Measurements from ENCODE around the gene STOML1.

STOML1 gene

DNA sequence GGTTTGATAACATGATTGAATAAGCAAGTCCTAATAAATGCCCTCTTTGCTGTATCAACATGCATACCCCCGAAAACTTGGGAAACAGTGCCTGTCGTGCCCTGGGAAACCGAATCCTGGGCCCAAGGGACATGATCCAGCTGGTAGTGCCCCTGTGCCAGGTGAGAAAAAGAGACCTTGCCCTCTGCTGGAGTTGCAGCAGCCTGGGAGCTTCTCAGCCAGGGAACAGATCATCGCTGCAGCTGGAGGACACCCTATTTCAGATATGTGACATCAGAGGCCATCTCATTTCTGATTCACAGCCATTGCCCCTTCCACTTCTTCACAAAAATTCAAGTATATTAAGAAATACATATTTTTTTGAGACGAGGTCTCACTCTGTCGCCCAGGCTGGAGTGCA lies 32.3 kb downstream of the STOML1 start:
- DNase-seq, result no peak

DNA sequence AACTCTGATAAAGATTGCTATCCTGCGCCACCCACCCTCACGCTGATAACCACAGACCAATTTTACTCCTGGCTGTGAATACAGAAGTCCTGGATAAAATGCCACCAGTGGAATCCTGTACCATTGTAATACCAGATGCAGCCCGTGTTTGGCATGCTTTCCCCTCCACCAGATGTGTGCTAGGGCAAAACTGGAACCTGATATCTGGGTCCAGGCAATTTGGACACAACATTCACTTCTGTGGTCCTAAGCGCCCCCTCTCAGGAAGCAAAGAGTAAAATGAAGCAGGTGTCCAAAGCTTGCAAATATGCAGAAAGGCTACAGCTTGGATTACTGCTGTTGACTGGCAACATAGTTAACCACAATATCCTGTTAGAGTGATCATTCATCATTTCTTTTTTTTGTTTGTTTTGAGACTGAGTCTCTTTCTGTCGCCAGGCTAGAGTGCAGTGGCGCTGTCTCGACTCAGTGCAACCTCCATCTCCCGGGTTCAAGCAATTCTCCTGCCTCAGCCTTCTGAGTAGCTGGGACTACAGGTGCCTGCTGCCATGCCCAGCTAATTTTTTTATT lies 33.0 kb downstream of the STOML1 start:
- DNase-seq, result peak; percentile 46

DNA sequence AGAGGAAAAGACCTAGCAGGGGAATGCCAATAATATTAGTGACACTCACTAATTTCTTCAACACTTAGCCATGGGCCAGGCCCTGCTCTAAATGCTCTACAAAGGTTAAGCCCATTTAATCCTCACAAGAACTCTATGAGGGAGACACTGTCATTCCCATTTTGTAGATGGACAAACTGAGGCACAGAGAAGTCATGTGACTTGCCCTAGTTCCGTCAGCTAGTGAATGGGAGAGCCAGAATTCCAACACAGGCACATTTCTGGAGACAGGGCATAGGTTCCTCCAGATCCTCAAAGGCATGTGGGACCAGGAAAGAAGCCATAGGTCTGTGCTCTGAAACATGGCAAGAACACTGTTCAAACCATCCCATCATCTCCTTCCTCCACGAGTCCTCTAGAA lies 34.3 kb downstream of the STOML1 start:
- no peak for DNase-seq

DNA sequence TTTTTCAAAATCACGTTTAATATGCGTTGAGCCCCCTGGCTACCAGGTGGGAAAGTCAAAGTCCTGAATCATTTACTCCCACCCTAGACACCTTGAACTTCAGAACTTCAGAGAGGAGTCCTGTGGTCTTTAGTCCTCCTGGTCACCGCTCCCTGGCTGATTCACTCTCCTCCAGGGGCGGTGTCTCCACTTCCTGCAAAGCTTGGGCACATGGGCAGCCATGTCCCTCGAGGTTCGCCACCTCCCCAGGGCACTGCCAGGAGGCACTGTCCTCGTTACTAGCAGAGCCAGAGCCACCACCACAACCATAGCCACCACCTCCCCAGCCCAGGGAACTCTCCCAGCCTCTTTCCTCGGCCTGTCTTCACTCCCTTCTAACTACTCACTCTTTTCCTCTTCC lies 34.8 kb downstream of the STOML1 start:
- no peak for DNase-seq

DNA sequence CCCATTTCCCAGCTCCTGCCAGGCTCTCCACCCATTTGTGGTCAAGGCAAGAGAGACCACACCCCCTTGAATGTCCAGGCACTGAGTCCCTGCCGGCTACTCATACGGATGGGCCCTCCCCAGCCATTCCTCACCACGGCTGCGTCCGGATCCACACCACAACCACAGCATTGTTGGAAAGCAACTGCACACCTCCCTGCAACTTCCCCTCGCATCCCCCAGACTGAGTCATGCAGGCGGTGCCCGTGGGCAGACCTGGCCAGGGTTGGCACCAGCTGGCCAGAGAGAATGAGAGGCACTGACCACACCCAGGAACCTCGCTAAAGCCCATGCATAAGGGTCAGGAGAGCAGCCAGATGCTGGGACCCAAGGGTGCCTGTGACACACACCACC lies 35.4 kb downstream of the STOML1 start:
- DNase-seq, result peak; percentile 93

DNA sequence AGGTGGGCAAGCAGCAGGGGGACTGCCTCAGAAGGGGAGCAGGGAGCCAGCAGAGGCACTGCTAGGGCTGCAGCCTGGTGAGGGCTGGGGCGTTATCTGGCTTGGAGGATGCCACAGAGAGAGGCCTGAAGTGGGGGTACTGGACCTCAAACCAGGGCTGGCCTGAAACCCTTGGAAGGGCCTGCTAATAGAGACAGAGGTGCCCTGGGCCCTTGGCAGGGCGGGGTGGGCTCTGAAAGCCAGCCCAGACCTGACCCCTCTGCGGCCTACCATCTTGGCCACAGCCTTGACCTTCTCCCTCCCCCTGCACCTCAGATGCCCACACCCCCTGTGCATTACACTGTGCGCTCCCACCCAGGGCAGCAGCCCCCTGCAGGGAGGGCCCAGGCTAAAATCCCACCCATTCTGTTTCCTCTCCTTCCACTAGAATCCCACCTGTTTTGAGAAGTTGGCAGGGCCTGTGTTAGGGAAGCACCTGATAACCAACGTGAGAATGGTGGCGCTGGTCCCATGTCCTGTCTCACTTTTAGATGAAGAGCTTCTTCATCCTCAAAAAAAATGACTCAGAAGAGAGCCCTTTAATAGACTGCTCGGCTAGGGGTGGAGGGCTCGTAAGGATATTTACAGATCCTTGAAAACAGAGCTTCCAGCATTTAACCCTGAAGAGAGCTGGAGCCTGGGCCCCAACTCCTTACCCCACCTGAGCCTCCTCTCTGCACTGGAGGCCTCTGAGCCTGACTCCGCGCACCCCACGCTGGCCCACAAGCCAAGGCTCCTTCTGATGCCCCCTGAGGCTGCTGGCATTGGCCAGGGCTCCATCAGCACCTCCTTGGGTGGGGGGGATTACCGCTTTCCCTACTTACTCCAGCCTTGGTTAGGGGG lies 36.0 kb downstream of the STOML1 start:
- DNase-seq, result no peak

DNA sequence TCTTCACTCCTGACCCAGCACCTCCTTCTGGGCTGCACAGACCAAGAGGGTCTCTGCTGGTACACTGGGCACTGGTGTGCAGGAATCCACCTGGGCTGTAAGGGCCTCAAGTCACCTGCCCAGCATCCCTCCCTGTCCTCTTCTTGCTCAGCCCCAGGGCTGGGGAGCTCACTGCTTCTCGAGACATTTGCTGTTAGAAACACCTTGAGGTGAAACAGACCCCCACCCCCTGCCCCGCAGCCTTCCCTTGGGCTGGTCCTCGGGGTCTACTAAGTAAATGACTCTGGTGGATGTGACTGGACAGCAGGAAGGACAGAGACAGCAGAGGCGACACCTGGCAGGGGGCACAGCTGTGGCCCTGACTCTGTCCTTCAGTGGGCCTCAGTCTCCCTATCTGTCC lies 36.8 kb downstream of the STOML1 start:
- no peak for DNase-seq

DNA sequence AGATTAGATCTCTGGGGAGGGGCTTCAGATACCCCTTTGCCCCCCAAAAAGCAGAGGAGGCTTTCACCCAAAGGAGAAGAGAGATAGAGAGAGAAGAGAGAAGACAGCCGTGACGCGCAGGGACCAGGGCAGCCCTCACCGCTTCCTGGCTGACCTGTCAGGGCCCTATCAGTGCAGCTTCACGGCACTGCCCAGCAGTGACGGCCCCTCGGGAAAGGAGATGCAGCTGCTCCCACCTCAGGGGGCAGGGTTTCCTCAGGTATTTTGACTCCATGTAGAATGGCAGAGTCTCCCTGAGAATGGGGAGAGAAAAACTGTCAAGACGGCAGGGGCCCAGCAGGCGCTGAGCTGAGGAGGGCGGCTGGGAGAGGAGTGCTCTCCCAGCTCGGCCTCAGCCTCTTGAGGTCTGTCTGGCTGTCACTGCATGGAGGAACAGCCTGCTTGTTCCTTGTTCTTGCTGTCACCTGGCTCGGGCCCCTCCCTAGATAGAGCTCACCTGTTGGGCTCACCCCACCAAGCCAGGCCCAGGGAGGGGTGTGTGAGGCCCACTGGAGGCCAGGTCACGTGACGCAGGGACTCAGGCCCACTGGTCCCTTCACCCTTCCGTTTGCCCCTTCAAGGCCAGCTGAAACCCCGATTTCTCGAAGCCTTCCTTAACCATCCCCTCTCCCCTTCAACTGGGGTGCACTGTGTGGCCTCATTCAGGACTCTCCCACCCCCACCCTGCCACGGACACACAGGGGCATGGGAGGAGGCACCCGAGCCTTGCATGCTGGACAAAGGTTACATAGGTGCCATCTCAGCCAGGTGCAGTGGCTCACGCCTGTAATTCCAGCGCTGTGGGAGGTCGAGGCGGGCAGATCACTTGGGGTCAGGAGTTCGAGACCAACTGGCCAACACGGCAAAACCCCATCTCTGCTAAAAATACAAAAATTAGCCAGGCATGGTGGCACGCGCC lies 37.6 kb downstream of the STOML1 start:
- DNase-seq, result no peak

DNA sequence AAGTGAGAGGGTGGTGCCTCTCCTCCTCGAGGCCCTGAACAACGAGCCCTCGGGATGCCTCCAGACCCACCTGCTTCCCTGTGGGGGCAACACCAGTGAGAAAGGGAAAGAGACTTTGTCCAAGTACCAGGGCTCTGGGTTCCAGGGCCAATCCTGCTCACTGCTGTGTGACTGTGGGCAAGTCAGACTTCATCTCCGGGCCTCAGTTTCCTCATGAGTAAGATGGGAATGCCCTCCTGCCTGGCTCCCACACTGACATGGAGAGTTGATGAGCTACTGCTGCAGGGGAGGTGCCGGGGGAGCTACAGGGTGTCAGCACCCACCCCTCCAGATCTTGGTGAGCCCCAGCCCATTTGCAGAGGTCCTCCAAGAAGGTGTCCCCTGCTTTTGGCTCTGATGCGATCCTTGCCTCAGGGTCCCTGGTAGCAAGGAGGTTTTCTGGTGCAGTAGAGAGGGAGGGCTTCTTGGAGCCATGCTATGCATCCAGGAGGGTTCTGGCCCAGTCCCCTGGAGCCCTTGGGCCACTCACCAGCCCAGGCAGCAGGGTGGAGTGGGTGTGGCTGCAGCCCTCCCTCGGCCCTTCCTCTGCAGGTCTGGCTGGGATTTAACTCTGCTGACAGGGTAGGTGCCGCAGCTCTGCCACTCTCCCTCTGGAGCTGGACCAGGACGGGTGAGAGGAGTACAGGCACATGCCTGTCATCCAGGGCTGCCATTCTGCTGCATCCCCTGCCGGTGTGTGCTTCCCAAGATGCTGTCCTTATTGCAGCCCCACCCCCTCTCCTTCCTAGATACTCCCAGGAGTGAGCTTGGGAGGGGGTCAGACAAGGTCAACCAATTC lies 39.0 kb downstream of the STOML1 start:
- no peak for DNase-seq

DNA sequence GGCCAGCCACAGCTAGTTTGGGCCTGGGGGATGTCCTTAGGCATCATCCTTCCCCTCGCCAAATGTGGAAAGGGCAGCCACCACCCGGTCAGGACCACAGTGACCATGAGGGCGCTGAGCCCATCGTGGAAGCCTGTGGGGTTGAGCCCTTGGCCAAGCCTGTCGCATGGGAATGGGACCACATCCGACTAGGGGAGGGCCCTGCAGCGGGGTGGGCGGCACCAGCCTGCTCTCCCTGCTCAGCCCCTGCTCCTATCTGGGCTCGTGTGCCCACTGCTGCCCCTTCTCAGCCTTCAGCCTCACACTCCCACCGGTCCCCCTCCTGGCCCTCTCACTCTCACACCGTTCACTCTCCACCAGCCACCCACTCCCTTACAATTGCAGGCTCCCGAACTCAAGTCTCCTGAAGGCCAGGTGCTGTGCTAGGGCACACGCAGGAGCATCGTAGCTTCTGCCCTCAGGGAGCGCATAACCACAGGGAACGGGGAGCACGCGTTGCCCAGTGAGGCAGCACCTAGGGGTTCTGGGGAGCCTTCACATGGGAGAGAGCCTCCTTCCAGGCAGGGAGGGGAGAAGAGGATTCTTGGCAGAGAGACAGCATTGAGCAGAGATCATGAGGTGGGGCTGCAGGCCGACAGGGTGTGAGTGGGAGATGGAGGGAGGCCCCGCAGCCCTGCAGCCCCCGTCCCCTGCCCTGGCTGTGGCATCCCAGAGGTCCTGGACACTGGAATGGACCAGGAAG lies 39.8 kb downstream of the STOML1 start:
- DNase-seq, result no peak

DNA sequence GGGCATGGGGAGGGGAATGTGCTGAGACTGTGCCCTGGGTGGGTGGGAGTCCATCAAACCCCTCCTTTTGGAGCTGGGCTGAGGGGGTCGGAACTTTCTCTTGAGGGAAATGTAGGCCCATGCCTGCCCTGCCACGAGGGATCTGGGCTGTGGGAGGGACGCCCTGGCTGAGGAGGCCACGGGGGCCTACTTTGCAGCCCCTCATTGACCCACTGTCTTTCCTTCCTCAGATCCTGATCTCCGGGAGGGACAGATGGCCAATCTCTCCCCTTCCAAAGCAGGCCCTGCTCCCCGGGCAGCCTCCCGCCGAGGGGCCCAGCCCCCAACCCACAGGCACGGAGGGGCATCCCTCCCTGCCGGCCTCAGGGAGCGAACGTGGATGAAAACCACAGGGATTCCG lies 40.5 kb downstream of the STOML1 start:
- no peak for DNase-seq

DNA sequence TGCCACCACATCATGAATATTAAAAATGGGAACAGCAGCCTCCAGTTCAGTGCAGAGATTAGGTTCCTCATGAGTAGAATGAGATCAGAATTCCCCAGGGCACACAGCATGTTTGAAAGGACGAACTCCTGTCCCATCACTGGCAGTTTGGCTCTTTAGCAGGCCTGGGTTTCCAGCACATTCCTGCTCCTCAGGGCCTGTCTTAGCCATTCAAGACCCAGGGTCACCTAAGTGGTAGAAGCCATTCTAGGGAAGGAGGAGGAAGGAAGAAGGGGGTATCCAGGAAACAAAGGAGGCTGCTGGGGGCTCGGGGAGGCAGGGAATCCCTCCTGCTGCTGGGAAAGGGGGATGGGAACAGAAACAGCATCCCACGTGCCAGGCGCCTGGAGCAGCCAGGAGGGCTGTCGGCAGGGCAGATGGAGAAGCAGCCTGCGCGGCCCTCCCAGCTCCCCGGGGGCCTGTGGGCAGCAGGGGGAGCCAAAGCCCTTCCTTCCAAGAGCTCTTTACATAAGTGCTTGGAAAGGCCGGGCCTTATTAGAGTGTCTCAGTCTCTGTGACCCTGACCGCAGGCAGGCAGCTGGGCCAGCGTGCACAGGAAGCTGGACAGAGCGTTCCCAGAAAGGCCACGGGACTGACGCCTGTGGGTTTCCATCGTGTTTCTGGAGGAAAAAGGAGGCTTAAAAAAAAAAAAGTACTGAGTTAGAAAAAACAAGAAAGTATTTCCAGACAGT lies 41.1 kb downstream of the STOML1 start:
- DNase-seq, result peak; percentile 96

DNA sequence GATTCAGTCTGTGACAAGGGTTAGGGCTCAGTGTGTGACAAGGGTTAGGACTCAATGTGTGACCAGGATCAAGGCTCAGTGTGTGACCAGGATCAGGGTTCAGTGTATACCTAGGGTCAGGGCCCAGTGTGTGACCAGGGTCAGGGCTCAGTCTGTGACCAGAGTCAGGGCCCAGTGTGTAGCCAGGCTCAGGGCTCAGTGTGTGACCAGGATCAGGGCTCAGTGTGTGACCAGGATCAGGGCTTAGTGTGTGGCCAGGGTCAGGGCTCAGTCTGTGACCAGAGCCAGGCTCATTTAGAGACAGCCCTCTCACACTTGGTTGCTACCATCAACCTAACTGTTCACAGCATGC lies 41.6 kb downstream of the STOML1 start:
- no peak for DNase-seq

DNA sequence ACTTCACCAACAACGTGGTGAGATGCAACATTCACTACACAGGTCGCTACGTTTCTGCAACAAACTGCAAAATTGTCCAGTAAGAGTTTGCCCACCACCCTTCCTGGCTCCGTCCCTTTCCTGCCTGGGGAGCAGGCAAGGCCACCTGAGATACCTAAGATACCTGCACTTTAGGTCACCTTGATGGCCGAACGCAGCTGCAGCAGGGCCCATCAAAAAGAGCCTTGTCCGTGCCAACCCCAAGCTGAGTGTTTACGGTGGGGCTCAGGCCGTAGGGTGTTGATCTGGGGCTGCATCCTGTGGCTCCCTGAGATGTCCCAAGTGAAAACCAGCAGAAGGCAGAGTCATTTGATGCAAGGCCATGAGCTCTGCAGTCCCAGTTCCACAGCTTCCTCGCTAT lies 42.6 kb downstream of the STOML1 start:
- DNase-seq, result no peak

DNA sequence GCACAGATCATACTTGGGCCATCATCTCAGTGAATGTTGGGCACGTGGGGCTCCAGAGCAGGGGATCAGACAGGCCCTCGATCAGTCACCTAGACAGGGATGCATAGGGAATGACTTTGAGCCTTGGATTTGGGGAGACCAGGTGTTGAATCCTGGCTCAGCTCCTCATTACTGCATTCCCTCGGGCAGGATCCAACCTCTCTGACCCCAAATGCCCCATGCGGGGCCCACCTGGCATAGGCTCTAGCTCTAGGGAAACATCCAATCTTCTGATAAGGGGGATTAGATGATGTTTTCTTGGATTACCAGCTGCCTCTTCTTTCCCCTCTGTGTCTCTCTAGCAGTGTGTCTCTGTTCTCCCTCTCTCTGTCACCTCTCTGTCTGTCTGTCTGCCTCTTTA lies 43.1 kb downstream of the STOML1 start:
- no peak for DNase-seq

DNA sequence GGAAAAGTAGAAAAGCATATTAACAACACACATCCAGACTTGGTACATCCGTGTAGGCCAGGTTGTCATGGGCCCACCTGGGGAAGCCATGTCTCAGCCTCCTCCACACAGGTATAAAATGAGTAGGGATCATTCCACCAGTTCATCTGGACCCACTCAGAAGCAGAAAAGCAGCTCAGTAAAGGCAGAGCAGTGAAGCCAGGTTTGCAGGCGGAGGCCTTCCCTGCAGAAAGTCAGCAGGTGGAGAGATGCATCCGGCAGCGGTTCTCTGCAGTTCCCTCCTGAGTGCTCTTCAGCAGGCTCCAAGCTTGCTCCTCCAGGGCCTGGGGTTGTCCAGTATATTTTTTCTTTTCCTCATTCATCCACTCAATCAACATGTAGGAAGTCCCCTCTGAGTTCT lies 43.7 kb downstream of the STOML1 start:
- no peak for DNase-seq

DNA sequence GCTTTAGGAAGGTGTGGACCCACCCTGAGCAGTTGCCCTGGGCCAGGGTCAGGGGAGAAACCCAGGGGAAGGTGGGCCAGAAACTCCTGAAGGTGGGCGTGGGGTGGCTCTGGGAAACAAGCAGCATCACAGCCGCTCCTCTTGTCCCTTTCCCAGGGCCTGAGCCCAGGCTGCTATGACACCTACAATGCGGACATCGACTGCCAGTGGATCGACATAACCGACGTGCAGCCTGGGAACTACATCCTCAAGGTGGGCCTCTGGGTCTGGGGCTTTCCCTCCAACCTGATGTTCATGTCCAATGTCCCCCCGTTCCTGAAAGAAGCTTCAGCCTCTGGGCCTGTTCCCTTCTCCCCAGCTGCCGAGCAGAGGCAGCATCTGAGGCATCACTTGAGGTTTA lies 44.4 kb downstream of the STOML1 start:
- DNase-seq, result no peak

DNA sequence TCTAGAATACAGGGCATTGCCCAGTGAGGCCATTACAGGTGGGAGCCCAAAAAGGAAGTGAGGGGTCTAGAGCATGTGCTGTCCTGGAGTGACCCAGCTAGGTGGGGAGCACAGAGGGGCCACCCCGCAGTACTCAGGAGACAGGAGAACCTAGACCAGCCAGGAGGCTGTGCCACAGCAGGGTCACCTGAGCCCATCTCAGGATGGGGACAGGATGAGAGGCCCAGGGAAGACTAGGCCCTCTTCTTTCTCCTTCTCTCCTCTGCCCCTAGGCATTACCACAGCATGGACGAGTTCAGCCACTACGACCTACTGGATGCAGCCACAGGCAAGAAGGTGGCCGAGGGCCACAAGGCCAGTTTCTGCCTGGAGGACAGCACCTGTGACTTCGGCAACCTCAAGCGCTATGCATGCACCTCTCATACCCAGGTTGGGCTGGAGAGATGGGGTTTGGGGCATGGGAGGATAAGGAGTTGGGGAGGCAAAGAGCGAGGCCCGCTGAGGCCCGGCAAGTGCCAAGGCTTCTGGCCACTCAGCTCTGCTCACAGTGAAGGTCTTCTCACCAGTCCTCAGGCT lies 45.2 kb downstream of the STOML1 start:
- DNase-seq, result no peak

DNA sequence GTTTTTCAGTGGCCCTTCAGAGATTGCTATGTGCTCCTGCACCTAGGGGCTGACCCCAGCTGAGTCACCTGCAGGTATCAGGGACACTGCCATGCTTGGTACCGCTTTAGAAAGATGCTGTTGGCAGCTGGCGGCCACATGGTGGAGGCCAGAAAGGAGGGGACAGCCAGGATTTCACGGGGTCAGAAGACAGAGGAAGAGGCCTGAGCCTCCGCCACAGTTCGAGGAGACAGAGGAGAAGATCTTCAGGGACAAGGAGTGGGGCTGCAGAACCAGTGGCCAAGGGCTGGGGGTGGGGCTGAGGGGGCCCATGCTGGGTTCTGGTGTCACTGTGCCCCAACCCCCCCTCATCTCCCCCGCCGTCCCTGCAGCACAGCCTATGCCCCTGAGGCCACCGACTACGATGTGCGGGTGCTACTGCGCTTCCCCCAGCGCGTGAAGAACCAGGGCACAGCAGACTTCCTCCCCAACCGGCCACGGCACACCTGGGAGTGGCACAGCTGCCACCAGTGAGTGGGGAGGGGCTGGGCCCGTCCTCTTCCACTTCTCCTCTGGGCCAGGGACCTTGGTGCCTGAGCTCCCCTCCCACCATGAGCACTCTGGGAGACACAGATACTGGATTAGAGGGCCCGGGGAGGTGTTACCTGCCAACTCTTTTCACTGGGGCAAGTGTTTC lies 45.9 kb downstream of the STOML1 start:
- DNase-seq, result no peak

DNA sequence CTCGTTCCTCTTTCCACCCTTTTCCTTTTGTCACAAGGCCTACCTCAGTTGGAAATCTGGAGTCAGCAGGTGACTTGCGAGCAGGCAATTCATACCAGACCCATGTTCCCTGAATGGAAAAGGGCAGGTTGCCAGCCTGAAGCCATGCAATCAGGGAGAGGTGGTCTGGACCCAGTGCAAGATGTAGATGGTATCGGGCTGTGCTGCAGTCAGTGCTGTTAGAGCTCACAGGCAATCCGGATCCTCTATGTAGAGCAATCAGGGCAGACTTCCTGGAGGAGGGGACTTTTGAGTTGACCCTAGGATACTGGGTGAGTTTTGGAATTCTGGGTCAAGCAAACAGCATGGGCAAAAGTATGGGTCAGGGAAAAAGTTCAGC lies 47.0 kb downstream of the STOML1 start:
- no peak for DNase-seq

All from fibroblast of skin of back (primary cell).